ENCODE measurements around the gene PDPN. TPM values are rescaled to one million over a fixed set of nuclear protein-coding genes. Genes with fewer than 3 reads are reported as not detected.

PDPN gene
- total and polyA plus RNA-seq, 9 of the 15 experiments (the other 6 are each of a cell fraction or from before 2014, with no cell fraction given) = 0.11 TPM; not detected in 8

GRCh38 chr1:13666317-13666716 lies 82.7 kb downstream of the PDPN start:
- no peak for FAIRE-seq
- TF ChIP-seq ZNF253 (CRISPR knock-in tag; conservative IDR thresholded peaks at IDR 0.05) = no peak
- no peak for TF ChIP-seq FOXA3 (CRISPR knock-in tag; conservative IDR thresholded peaks at IDR 0.05 in 1 of 2, IDR thresholded peaks at IDR 0.05 in 1 of 2)
- no peak for TF ChIP-seq FOXA1 (IDR thresholded peaks at IDR 0.05; ENCODE audit: borderline replicate concordance)
- no peak for TF ChIP-seq NR1H2 (CRISPR knock-in tag; IDR thresholded peaks at IDR 0.05)
- TF ChIP-seq XRCC4 (IDR thresholded peaks at IDR 0.05; ENCODE audit: extremely low read depth, insufficient read depth, insufficient read length) = no peak
- TF ChIP-seq E2F6 (IDR thresholded peaks at IDR 0.05; ENCODE audit: borderline replicate concordance in 1 of 2, extremely low read depth in 1 of 2, insufficient read depth in 1 of 2, insufficient read length in 1 of 2, low read depth in 1 of 2, low read length in 1 of 2, poor library complexity in 1 of 2, severe bottlenecking in 1 of 2) = no peak
- no peak for TF ChIP-seq LEF1 (IDR thresholded peaks at IDR 0.05)
- no peak for TF ChIP-seq SMAD2 (IDR thresholded peaks at IDR 0.05; ENCODE audit: low read depth, low read length)
- TF ChIP-seq FOXP1 (CRISPR knock-in tag; IDR thresholded peaks at IDR 0.05) = no peak
- TF ChIP-seq POU5F1 (IDR thresholded peaks at IDR 0.05; ENCODE audit: borderline replicate concordance, low read depth, low read length, partially characterized antibody) = no peak
- no peak for TF ChIP-seq ZNF316 (IDR thresholded peaks at IDR 0.05)

More at GRCh38 chr1:13666317-13666716, 82.7 kb downstream of the PDPN start:
- Histone ChIP-seq H3K4me2 (ENCODE audit: insufficient read depth, low read length) (no peak overlapping the region), H3K27ac (ENCODE audit: extremely low read depth, low read depth, low read length) (no peak overlapping the region), H3K9me1 (ENCODE audit: control insufficient read depth, insufficient read depth, low read length) (no peaks in the 10 kb centered on the region), H3K4me1 (replicated peaks in 1 of 2; ENCODE audit: control insufficient read depth in 2 of 2, insufficient read depth in 2 of 2, low read length in 2 of 2) (no peaks in the 10 kb centered on the region), H4K20me1 (replicated peaks; ENCODE audit: control insufficient read depth, insufficient read depth, low read length) (peaks cover 5% of the 10 kb centered on the region), H3K27me3 (ENCODE audit: control insufficient read depth in 2 of 2, insufficient read depth in 2 of 2, low read length in 2 of 2) (peaks cover 12 to 32% of the 10 kb centered on the region in 2 experiments; a peak in 3 of 5 replicates), H3K9me3 (replicated peaks; ENCODE audit: control insufficient read depth, insufficient read depth, low read depth, low read length) (no peaks in the 10 kb centered on the region), H2AFZ (ENCODE audit: low read depth, low read length) (no peak overlapping the region), H3K9ac (ENCODE audit: insufficient read depth in 1 of 2, low read depth in 2 of 2, low read length in 2 of 2) (peak overlapping the region in 1 of 2 experiments; percentile 27; a peak in 1 of 4 replicates), H3K36me3 (ENCODE audit: control insufficient read depth, insufficient read depth, low read length) (no peaks in the 10 kb centered on the region), H3K4me3 (no peak overlapping the region), H3K79me2 (ENCODE audit: control insufficient read depth, insufficient read depth, low read length) (no peaks in the 10 kb centered on the region)
- ChIA-PET POLR2A (no interaction called here), CTCF (ENCODE audit: low intra/inter-chr PET ratio) (interaction anchor here (0.6 to 2.5 kb wide), 5 partner anchors 142 to 1384 kb away, joined by 3 to 23 read pairs (median 6); no protein-coding TSS in a partner anchor)
- intact Hi-C loops (cut with micrococcal nuclease) (loop anchor here (5.0 kb wide), 1 partner anchor 161 kb away; no protein-coding TSS in a partner anchor), in situ Hi-C loops (cut with MboI) (no loop called here)
- ATAC-seq (no peak; the same call in 2 of the 3 replicates), DNase-seq (ENCODE audit: extremely low read depth in 1 of 4, low spot score in 3 of 4) (no peak)
- 0% methylated on average over 5 of the region's 5 CpGs for WGBS (ENCODE audit: insufficient coverage, low coverage, missing lambda C conversion rate)
- no TSS peak for BruUV-seq (replicated peaks)

Small RNA genes within 50 kb of the gene (small RNA-seq; reads per million reads assigned to genes)
- gene RNA5SP41 = not detected

Other genes starting within 250 kb of the PDPN start
- not detected in 2 replicates for gene PRAMEF14, start 236.7 kb upstream of the PDPN start, total RNA-seq (2014; rRNA removed)
- gene PRAMEF14, start 236.7 kb upstream of the PDPN start, total RNA-seq (2014; rRNA removed; fragmentation: Illumina TruSeq; extraction: Trizol) = not detected in 2 replicates
- not detected in 2 replicates for gene PRAMEF14, start 236.7 kb upstream of the PDPN start, total RNA-seq (2015; rRNA removed; fragmentation: Illumina TruSeq; extraction: Trizol)
- gene PRAMEF14, start 236.7 kb upstream of the PDPN start, total RNA-seq (2021) = not detected in 2 replicates
- not detected in 2 replicates for gene PRAMEF14, start 236.7 kb upstream of the PDPN start, polyA plus RNA-seq (2011; rRNA removed)
- gene PRAMEF14, start 236.7 kb upstream of the PDPN start, polyA plus RNA-seq (2014; fragmentation: Illumina TruSeq; extraction: Trizol) = not detected in 2 replicates
- gene PRAMEF14, start 236.7 kb upstream of the PDPN start, polyA plus RNA-seq (2014; fragmentation: Nextera tagmentation; extraction: Ambion mirVana) = not detected
- gene PRAMEF14, start 236.7 kb upstream of the PDPN start, polyA plus RNA-seq (2014; rRNA removed) = not detected in 2 replicates
- gene PRAMEF19, start 211.9 kb upstream of the PDPN start, total RNA-seq (2014; rRNA removed) = not detected in 2 replicates
- gene PRAMEF19, start 211.9 kb upstream of the PDPN start, total RNA-seq (2014; rRNA removed; fragmentation: Illumina TruSeq; extraction: Trizol) = not detected in 2 replicates
- gene PRAMEF19, start 211.9 kb upstream of the PDPN start, total RNA-seq (2015; rRNA removed; fragmentation: Illumina TruSeq; extraction: Trizol) = not detected in 2 replicates
- not detected in 2 replicates for gene PRAMEF19, start 211.9 kb upstream of the PDPN start, total RNA-seq (2021)
- gene PRAMEF19, start 211.9 kb upstream of the PDPN start, polyA plus RNA-seq (2011; rRNA removed) = not detected in 2 replicates
- not detected in 2 replicates for gene PRAMEF19, start 211.9 kb upstream of the PDPN start, polyA plus RNA-seq (2014; fragmentation: Illumina TruSeq; extraction: Trizol)
- not detected for gene PRAMEF19, start 211.9 kb upstream of the PDPN start, polyA plus RNA-seq (2014; fragmentation: Nextera tagmentation; extraction: Ambion mirVana)
- gene PRAMEF19, start 211.9 kb upstream of the PDPN start, polyA plus RNA-seq (2014; rRNA removed) = not detected in 2 replicates
- gene PRAMEF17, start 194.2 kb upstream of the PDPN start, total RNA-seq (2014; rRNA removed) = not detected in 2 replicates
- not detected in 2 replicates for gene PRAMEF17, start 194.2 kb upstream of the PDPN start, total RNA-seq (2014; rRNA removed; fragmentation: Illumina TruSeq; extraction: Trizol)
- not detected in 2 replicates for gene PRAMEF17, start 194.2 kb upstream of the PDPN start, total RNA-seq (2015; rRNA removed; fragmentation: Illumina TruSeq; extraction: Trizol)
- not detected in 2 replicates for gene PRAMEF17, start 194.2 kb upstream of the PDPN start, total RNA-seq (2021)
- not detected in 2 replicates for gene PRAMEF17, start 194.2 kb upstream of the PDPN start, polyA plus RNA-seq (2011; rRNA removed)
- not detected in 2 replicates for gene PRAMEF17, start 194.2 kb upstream of the PDPN start, polyA plus RNA-seq (2014; fragmentation: Illumina TruSeq; extraction: Trizol)
- gene PRAMEF17, start 194.2 kb upstream of the PDPN start, polyA plus RNA-seq (2014; fragmentation: Nextera tagmentation; extraction: Ambion mirVana) = not detected
- gene PRAMEF17, start 194.2 kb upstream of the PDPN start, polyA plus RNA-seq (2014; rRNA removed) = not detected in 2 replicates
- gene PRAMEF20, start 173.4 kb upstream of the PDPN start, total RNA-seq (2014; rRNA removed) = not detected in 2 replicates
- not detected in 2 replicates for gene PRAMEF20, start 173.4 kb upstream of the PDPN start, total RNA-seq (2014; rRNA removed; fragmentation: Illumina TruSeq; extraction: Trizol)
- gene PRAMEF20, start 173.4 kb upstream of the PDPN start, total RNA-seq (2015; rRNA removed; fragmentation: Illumina TruSeq; extraction: Trizol) = not detected in 2 replicates
- gene PRAMEF20, start 173.4 kb upstream of the PDPN start, total RNA-seq (2021) = not detected in 2 replicates
- not detected in 2 replicates for gene PRAMEF20, start 173.4 kb upstream of the PDPN start, polyA plus RNA-seq (2011; rRNA removed)
- not detected in 2 replicates for gene PRAMEF20, start 173.4 kb upstream of the PDPN start, polyA plus RNA-seq (2014; fragmentation: Illumina TruSeq; extraction: Trizol)
- not detected for gene PRAMEF20, start 173.4 kb upstream of the PDPN start, polyA plus RNA-seq (2014; fragmentation: Nextera tagmentation; extraction: Ambion mirVana)
- gene PRAMEF20, start 173.4 kb upstream of the PDPN start, polyA plus RNA-seq (2014; rRNA removed) = not detected in 2 replicates
- gene LRRC38, start 69.8 kb upstream of the PDPN start, total RNA-seq (2014; rRNA removed) = not detected in 2 replicates
- gene LRRC38, start 69.8 kb upstream of the PDPN start, total RNA-seq (2014; rRNA removed; fragmentation: Illumina TruSeq; extraction: Trizol) = not detected in 2 replicates
- gene LRRC38, start 69.8 kb upstream of the PDPN start, total RNA-seq (2015; rRNA removed; fragmentation: Illumina TruSeq; extraction: Trizol) = not detected in 2 replicates
- gene LRRC38, start 69.8 kb upstream of the PDPN start, total RNA-seq (2021) = not detected in 2 replicates
- not detected in 2 replicates for gene LRRC38, start 69.8 kb upstream of the PDPN start, polyA plus RNA-seq (2011; rRNA removed)
- gene LRRC38, start 69.8 kb upstream of the PDPN start, polyA plus RNA-seq (2014; fragmentation: Illumina TruSeq; extraction: Trizol) = not detected in 2 replicates
- gene LRRC38, start 69.8 kb upstream of the PDPN start, polyA plus RNA-seq (2014; fragmentation: Nextera tagmentation; extraction: Ambion mirVana) = not detected
- not detected in 2 replicates for gene LRRC38, start 69.8 kb upstream of the PDPN start, polyA plus RNA-seq (2014; rRNA removed)
- 6.6 and 8.3 TPM in 2 replicates for gene PRDM2, start 116.4 kb downstream of the PDPN start, total RNA-seq (2014; rRNA removed)
- gene PRDM2, start 116.4 kb downstream of the PDPN start, total RNA-seq (2014; rRNA removed; fragmentation: Illumina TruSeq; extraction: Trizol) = 12.5 and 14.5 TPM in 2 replicates
- gene PRDM2, start 116.4 kb downstream of the PDPN start, total RNA-seq (2015; rRNA removed; fragmentation: Illumina TruSeq; extraction: Trizol) = 11.3 and 11.5 TPM in 2 replicates
- 26.0 and 27.6 TPM in 2 replicates for gene PRDM2, start 116.4 kb downstream of the PDPN start, total RNA-seq (2021)
- gene PRDM2, start 116.4 kb downstream of the PDPN start, polyA plus RNA-seq (2011; rRNA removed) = 13.1 and 18.3 TPM in 2 replicates
- gene PRDM2, start 116.4 kb downstream of the PDPN start, polyA plus RNA-seq (2014; fragmentation: Illumina TruSeq; extraction: Trizol) = 19.7 and 21.2 TPM in 2 replicates
- 1 to 10 TPM; 5.4 to 7.1 TPM for gene PRDM2, start 116.4 kb downstream of the PDPN start, polyA plus RNA-seq (2014; fragmentation: Nextera tagmentation; extraction: Ambion mirVana)
- 15.9 and 18.7 TPM in 2 replicates for gene PRDM2, start 116.4 kb downstream of the PDPN start, polyA plus RNA-seq (2014; rRNA removed)

Measured in K562 (cell line).